Left ventricle myocardium superior (tissue), 1 donor: ENCODE results near the gene SPOCK1. TPM values are rescaled to one million over a fixed set of nuclear protein-coding genes. Genes with fewer than 3 reads are reported as not detected.

Source experiments
- ATAC-seq: fragments of 200-7000 bp; cut with Tn5 transposase; one replicate; pipeline ENCODE4 v1.9.1; 2020; ENCODE audit warnings: mild to moderate bottlenecking, moderate library complexity
- DNase-seq: peaks from one replicate; pipeline ENCODE4 v3.0.0-alpha.2; 2020
- intact Hi-C: fragments of 100-400 bp; cut with micrococcal nuclease; formaldehyde crosslinking; loops from one replicate; pipeline ENCODE4 v1.11.0; 2022
- total RNA-seq: library from RNA; stranded (reverse); fragmentation: NEBNext Ultra II Directional; extraction: Animal tissue kit (Norgen Biotek cat#: 25700); gene quantifications from one replicate; pipeline ENCODE4 v1.2.1, GENCODE V29; 2021
- donor health status: DM: no; HTN: yes; CAD: no; lungs with severe emphysema.

The SPOCK1 gene
- total RNA-seq, 1 donor from 2014 or later: 14.7 TPM

- intact Hi-C loops: no loop called here
- DNase-seq: no peak
These were observed 458.3 kb downstream of the SPOCK1 start for GRCh38 chr5:137040641-137041340.

GRCh38 chr5:137040024-137040423, 459.1 kb downstream of the SPOCK1 start:
- DNase-seq (no peak), ATAC-seq (no peak)
- intact Hi-C loops: no loop called here

More at GRCh38 chr5:137040641-137041340, 458.3 kb downstream of the SPOCK1 start:
- ATAC-seq: no peak

- ATAC-seq (no peak), DNase-seq (no peak)
- intact Hi-C loops: no loop called here
These were observed 461.3 kb downstream of the SPOCK1 start for GRCh38 chr5:137037848-137038247.

- intact Hi-C loops: no loop called here
- DNase-seq (no peak), ATAC-seq (no peak)
These were observed 462.5 kb downstream of the SPOCK1 start for GRCh38 chr5:137036640-137037039.

- no peak for ATAC-seq
- intact Hi-C loops: no loop called here
- no peak for DNase-seq
These were observed 463.6 kb downstream of the SPOCK1 start for GRCh38 chr5:137035480-137035878.

- ATAC-seq (no peak), DNase-seq (no peak)
- intact Hi-C loops: no loop called here
These were observed 464.2 kb downstream of the SPOCK1 start for GRCh38 chr5:137034764-137035479.

GRCh38 chr5:137034213-137034612, 464.9 kb downstream of the SPOCK1 start:
- intact Hi-C loops: no loop called here
- DNase-seq (no peak), ATAC-seq (no peak)

- ATAC-seq (no peak), DNase-seq (no peak)
- intact Hi-C loops: no loop called here
These were observed 466.2 kb downstream of the SPOCK1 start for GRCh38 chr5:137032929-137033328.

- ATAC-seq: no peak
- DNase-seq: no peak
- intact Hi-C loops: no loop called here
These were observed 471.4 kb downstream of the SPOCK1 start for GRCh38 chr5:137027758-137028157.

GRCh38 chr5:137026296-137026695, 472.8 kb downstream of the SPOCK1 start:
- no peak for ATAC-seq
- intact Hi-C loops: no loop called here
- no peak for DNase-seq

GRCh38 chr5:137024044-137024443, 475.1 kb downstream of the SPOCK1 start:
- intact Hi-C loops: no loop called here
- DNase-seq (no peak), ATAC-seq (no peak)

GRCh38 chr5:137023371-137023770, 475.8 kb downstream of the SPOCK1 start:
- ATAC-seq (no peak), DNase-seq (no peak)
- intact Hi-C loops: no loop called here

- DNase-seq (no peak), ATAC-seq (peak; percentile 37)
- intact Hi-C loops: no loop called here
These were observed 476.4 kb downstream of the SPOCK1 start for GRCh38 chr5:137022725-137023124.

GRCh38 chr5:137022043-137022442, 477.1 kb downstream of the SPOCK1 start:
- peak; percentile 98 for ATAC-seq

GRCh38 chr5:137019229-137019628, 479.9 kb downstream of the SPOCK1 start:
- intact Hi-C loops: no loop called here
- DNase-seq (no peak), ATAC-seq (no peak)

More at GRCh38 chr5:137022043-137022442, 477.1 kb downstream of the SPOCK1 start:
- peak; percentile 56 for DNase-seq
- intact Hi-C loops: no loop called here

GRCh38 chr5:137016783-137017324, 482.3 kb downstream of the SPOCK1 start:
- ATAC-seq (no peak), DNase-seq (no peak)
- intact Hi-C loops: no loop called here

GRCh38 chr5:137015540-137016116, 483.5 kb downstream of the SPOCK1 start:
- no peak for DNase-seq
- ATAC-seq: no peak

GRCh38 chr5:137014731-137015130, 484.4 kb downstream of the SPOCK1 start:
- intact Hi-C loops: no loop called here
- DNase-seq (no peak), ATAC-seq (no peak)

More at GRCh38 chr5:137015540-137016116, 483.5 kb downstream of the SPOCK1 start:
- intact Hi-C loops: no loop called here

- no peak for DNase-seq
- ATAC-seq: no peak
- intact Hi-C loops: no loop called here
These were observed 488.9 kb downstream of the SPOCK1 start for GRCh38 chr5:137010226-137010625.

GRCh38 chr5:137004279-137004678, 494.8 kb downstream of the SPOCK1 start:
- DNase-seq (no peak), ATAC-seq (peak; percentile 61)
- intact Hi-C loops: no loop called here
